Sigmoid colon (tissue), 7 donors: ENCODE measurements around the gene LRRFIP1. TPM values are rescaled to one million over a fixed set of nuclear protein-coding genes. Genes with fewer than 3 reads are reported as not detected.
"Not testable (repeated sequence)": the region's sequence is repeated elsewhere in the genome, so short reads cannot be mapped to it uniquely, and the experiment has no call there.

Experiments used
- DNase-seq: peaks from one replicate; pipeline ENCODE4 v3.0.0-alpha.2; 2019
- H3K27ac ChIP-seq, 4 donors: fragments of 200-600 bp; sonication (generic); one replicate each; pipeline ENCODE4 v1.5.1; 2016 to 2019; ENCODE audit warnings: mild to moderate bottlenecking in 1 of 4
- H3K27me3 ChIP-seq, 3 donors: fragments of 200-600 bp; sonication (generic); one replicate each; pipeline ENCODE4 v1.5.1; 2019; ENCODE audit warnings: mild to moderate bottlenecking in 1 of 3
- H3K36me3 ChIP-seq, 4 donors: fragments of 200-600 bp; sonication (generic); one replicate each; pipeline ENCODE4 v1.5.1; 2016 to 2019
- H3K4me1 ChIP-seq, 4 donors: fragments of 200-600 bp; sonication (generic); one replicate each; pipeline ENCODE4 v1.5.1; 2017 to 2019
- H3K4me3 ChIP-seq, 4 donors: fragments of 200-600 bp; sonication (generic); one replicate each; pipeline ENCODE4 v1.5.1; 2017 to 2019; ENCODE audit warnings: mild to moderate bottlenecking in 2 of 4, moderate library complexity in 1 of 4
- H3K9me3 ChIP-seq, 4 donors: fragments of 200-600 bp in 3 of 4; sonication (generic) in 3 of 4; one replicate each; pipeline versions ENCODE4 v1.5.1 to v1.6.1; 2013 to 2019
- EP300 ChIP-seq, 4 donors: sonication (generic); formaldehyde crosslinking; IDR thresholded peaks; one replicate each; pipeline ENCODE4 v1.6.1; 2017; ENCODE audit warnings: antibody characterized with exemption in 4 of 4
- POLR2A ChIP-seq, 2 donors: fragments of 450-650 bp; IDR thresholded peaks; one replicate each; pipeline ENCODE4 v1.6.1; 2016; ENCODE audit warnings: antibody characterized with exemption in 2 of 2, mild to moderate bottlenecking in 2 of 2, moderate library complexity in 2 of 2
- POLR2AphosphoS5 ChIP-seq, 4 donors: sonication (generic); formaldehyde crosslinking; IDR thresholded peaks; one replicate each; pipeline ENCODE4 v1.6.1; 2017; ENCODE audit warnings: antibody characterized with exemption in 4 of 4
- WGBS, 2 donors: extraction: QIAGEN DNeasy Blood & Tissue Kit; methylation state at CpG; one replicate each; pipeline ENCODE4 v1.1.7; 2013; 5-methylcytosine and 5-hydroxymethylcytosine counted together
- intact Hi-C: fragments of 100-400 bp; cut with DNase I; formaldehyde crosslinking; loops from one replicate; pipeline ENCODE4 v1.15.1; 2023
- polyA plus RNA-seq, 3 donors: library from polyadenylated mRNA; stranded (reverse); fragments of 200-250 nt; gene quantifications; one replicate each; pipeline ENCODE4 v1.2.3, GENCODE V29; 2013
- total RNA-seq, 4 donors: library from RNA; depleted of rRNA; stranded (reverse); fragments of >200 nt; gene quantifications; one replicate each; pipeline ENCODE4 v1.1.0, GENCODE V29; 2016
- TF ChIP-seq, protein P1 (sequence below), 4 experiments: fragments of 450-650 bp in 3 of 4; fragments of 200-600 bp in 1 of 4; IDR thresholded peaks; one replicate each; pipeline ENCODE4 v1.5.1; 2016 to 2019; ENCODE audit warnings: antibody characterized with exemption in 4 of 4, mild to moderate bottlenecking in 3 of 4, moderate library complexity in 2 of 4
- donor health status: healthy with polysubstance abuse.
- donor health status: Bipolar disorder and iron deficiency.
- donor health status: healthy.

Gene LRRFIP1
- total and polyA plus RNA-seq, 7 donors, result 42.0 to 185 (median 112) TPM

GRCh38 chr2:237604960-237605359 is 22.4 kb upstream of the LRRFIP1 start:
- 72 to 94% methylated on average over 9 of the region's 9 CpGs for WGBS, 2 donors
- H3K4me1 ChIP-seq, result peaks cover 0 to 12% (median 8%) of the 10 kb centered on the region in 4 donors
- no peak for TF ChIP-seq POLR2A (IDR thresholded peaks at IDR 0.05)
- TF ChIP-seq, protein P1, sequence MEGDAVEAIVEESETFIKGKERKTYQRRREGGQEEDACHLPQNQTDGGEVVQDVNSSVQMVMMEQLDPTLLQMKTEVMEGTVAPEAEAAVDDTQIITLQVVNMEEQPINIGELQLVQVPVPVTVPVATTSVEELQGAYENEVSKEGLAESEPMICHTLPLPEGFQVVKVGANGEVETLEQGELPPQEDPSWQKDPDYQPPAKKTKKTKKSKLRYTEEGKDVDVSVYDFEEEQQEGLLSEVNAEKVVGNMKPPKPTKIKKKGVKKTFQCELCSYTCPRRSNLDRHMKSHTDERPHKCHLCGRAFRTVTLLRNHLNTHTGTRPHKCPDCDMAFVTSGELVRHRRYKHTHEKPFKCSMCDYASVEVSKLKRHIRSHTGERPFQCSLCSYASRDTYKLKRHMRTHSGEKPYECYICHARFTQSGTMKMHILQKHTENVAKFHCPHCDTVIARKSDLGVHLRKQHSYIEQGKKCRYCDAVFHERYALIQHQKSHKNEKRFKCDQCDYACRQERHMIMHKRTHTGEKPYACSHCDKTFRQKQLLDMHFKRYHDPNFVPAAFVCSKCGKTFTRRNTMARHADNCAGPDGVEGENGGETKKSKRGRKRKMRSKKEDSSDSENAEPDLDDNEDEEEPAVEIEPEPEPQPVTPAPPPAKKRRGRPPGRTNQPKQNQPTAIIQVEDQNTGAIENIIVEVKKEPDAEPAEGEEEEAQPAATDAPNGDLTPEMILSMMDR (IDR thresholded peaks at IDR 0.05), result peak in 1 of 4 experiments; percentile 8
- DNase-seq, result no peak
- H3K27me3 ChIP-seq, result no peaks in the 10 kb centered on the region
- intact Hi-C loops, result loop anchor here (5.0 kb wide), 1 partner anchor 142 kb away; no protein-coding TSS in a partner anchor
- H3K4me3 ChIP-seq, result no peak overlapping the region
- H3K27ac ChIP-seq, result no peak overlapping the region
- H3K9me3 ChIP-seq, result no peaks in the 10 kb centered on the region
- no peaks in the 10 kb centered on the region for H3K36me3 ChIP-seq

- H3K36me3 ChIP-seq, intact Hi-C loops, DNase-seq, H3K27me3 ChIP-seq, H3K9me3 ChIP-seq, H3K4me1 ChIP-seq, H3K27ac ChIP-seq, H3K4me3 ChIP-seq: not testable (repeated sequence)
- 85 to 97% methylated on average over 4 of the region's 4 CpGs for WGBS, 2 donors
Measured at GRCh38 chr2:237606522-237606921, 20.9 kb upstream of the LRRFIP1 start.

- DNase-seq, result no peak
- no peaks in the 10 kb centered on the region for H3K9me3 ChIP-seq
- no peaks in the 10 kb centered on the region for H3K36me3 ChIP-seq
- no peak overlapping the region for H3K4me3 ChIP-seq
- peaks cover 0 to 41% (median 34%) of the 10 kb centered on the region in 4 donors for H3K4me1 ChIP-seq
- TF ChIP-seq EP300 (IDR thresholded peaks at IDR 0.05), result no peak
- TF ChIP-seq POLR2AphosphoS5 (IDR thresholded peaks at IDR 0.05), result no peak
- TF ChIP-seq POLR2A (IDR thresholded peaks at IDR 0.05), result no peak
- TF ChIP-seq, protein P1 (IDR thresholded peaks at IDR 0.05), result no peak
- no peaks in the 10 kb centered on the region for H3K27me3 ChIP-seq
- 93 to 94% methylated on average over 10 of the region's 10 CpGs for WGBS, 2 donors
- intact Hi-C loops, result no loop called here
- no peak overlapping the region for H3K27ac ChIP-seq
Measured at GRCh38 chr2:237612527-237613357, 14.6 kb upstream of the LRRFIP1 start.

DNA sequence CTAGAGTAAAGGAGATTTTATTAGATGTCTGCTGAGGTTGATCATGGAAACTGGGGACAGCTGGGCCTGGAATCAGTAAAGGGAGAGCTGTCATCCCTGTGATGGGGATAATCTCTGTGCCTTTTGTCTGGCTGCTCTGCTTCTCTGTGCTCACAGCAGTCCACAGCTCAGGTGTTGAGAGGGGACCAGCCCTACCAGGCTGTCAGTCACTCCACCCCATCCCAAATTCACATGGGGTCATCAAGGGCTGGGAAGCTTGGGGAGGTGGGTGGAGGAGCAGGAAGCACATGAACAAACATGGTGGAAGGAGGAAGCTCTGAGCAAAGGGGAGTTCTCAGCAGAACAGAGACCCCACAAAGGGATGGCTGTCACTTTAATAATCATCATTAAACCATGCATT is 13.7 kb upstream of the LRRFIP1 start:
- H3K4me1 ChIP-seq, result peaks cover 0 to 49% (median 39%) of the 10 kb centered on the region in 4 donors
- H3K36me3 ChIP-seq, result no peaks in the 10 kb centered on the region
- intact Hi-C loops, result no loop called here
- TF ChIP-seq POLR2AphosphoS5 (IDR thresholded peaks at IDR 0.05), result no peak
- TF ChIP-seq, protein P1 (IDR thresholded peaks at IDR 0.05), result no peak
- no peak for TF ChIP-seq EP300 (IDR thresholded peaks at IDR 0.05)
- TF ChIP-seq POLR2A (IDR thresholded peaks at IDR 0.05), result no peak
- no peaks in the 10 kb centered on the region for H3K27me3 ChIP-seq
- H3K4me3 ChIP-seq, result no peak overlapping the region
- DNase-seq, result no peak
- H3K9me3 ChIP-seq, result no peaks in the 10 kb centered on the region
- no peak overlapping the region for H3K27ac ChIP-seq

- no peak for TF ChIP-seq POLR2A (IDR thresholded peaks at IDR 0.05)
- TF ChIP-seq POLR2AphosphoS5 (IDR thresholded peaks at IDR 0.05), result no peak
- TF ChIP-seq EP300 (IDR thresholded peaks at IDR 0.05), result no peak
- TF ChIP-seq, protein P1 (IDR thresholded peaks at IDR 0.05), result no peak
- no peaks in the 10 kb centered on the region for H3K36me3 ChIP-seq
- no peak for DNase-seq
- H3K4me1 ChIP-seq, result peaks cover 0 to 54% (median 39%) of the 10 kb centered on the region in 4 donors
- WGBS, 2 donors, result 73 to 91% methylated on average over 9 of the region's 9 CpGs
- H3K9me3 ChIP-seq, result no peaks in the 10 kb centered on the region
- intact Hi-C loops, result no loop called here
- no peaks in the 10 kb centered on the region for H3K27me3 ChIP-seq
- no peak overlapping the region for H3K4me3 ChIP-seq
- H3K27ac ChIP-seq, result peak overlapping the region in 1 of 4 donors; percentile 87
Measured at GRCh38 chr2:237614151-237614720, 13.2 kb upstream of the LRRFIP1 start.
